ENCODE data around the gene NRBP1.
"Not testable (repeated sequence)": the region's sequence is repeated elsewhere in the genome, so short reads cannot be mapped to it uniquely, and the experiment has no call there.

Gene NRBP1

GRCh38 chr2:27422958-27423357 is 5.5 kb upstream of the NRBP1 start:
- no peak for DNase-seq

GRCh38 chr2:27425039-27425438 is 3.4 kb upstream of the NRBP1 start:
- not testable (repeated sequence) for DNase-seq

- DNase-seq: no peak
Observed at GRCh38 chr2:27427863-27428212, 593 bp upstream of the NRBP1 start.

GRCh38 chr2:27428978-27429541 is 629 bp downstream of the NRBP1 start:
- peak; percentile 67 for DNase-seq

GRCh38 chr2:27431395-27431794 is 3.0 kb downstream of the NRBP1 start:
- DNase-seq: no peak

- DNase-seq: no peak
Observed at GRCh38 chr2:27435628-27436027, 7.2 kb downstream of the NRBP1 start.

- no peak for DNase-seq
Observed at GRCh38 chr2:27441226-27441926, 12.9 kb downstream of the NRBP1 start.

GRCh38 chr2:27441958-27442919 is 13.8 kb downstream of the NRBP1 start, which contains the start of gene KRTCAP3:
KRTCAP3 (plus strand) TSS chr2:27442381; CDS start chr2:27442413, 32 bp downstream.
- peak; percentile 22 for DNase-seq

- no peak for DNase-seq
Observed at GRCh38 chr2:27442920-27443282, 14.5 kb downstream of the NRBP1 start.

GRCh38 chr2:27445155-27445554 is 16.7 kb downstream of the NRBP1 start:
- DNase-seq: no peak

GRCh38 chr2:27445615-27446014 is 17.2 kb downstream of the NRBP1 start:
- DNase-seq: no peak

GRCh38 chr2:27446057-27446456 is 17.6 kb downstream of the NRBP1 start:
- DNase-seq: no peak

- no peak for DNase-seq
Observed at GRCh38 chr2:27448381-27448780, 19.9 kb downstream of the NRBP1 start.

GRCh38 chr2:27451095-27451494 is 22.7 kb downstream of the NRBP1 start:
- DNase-seq: no peak

GRCh38 chr2:27453968-27454367 is 25.5 kb downstream of the NRBP1 start:
- DNase-seq: no peak

- no peak for DNase-seq
Observed at GRCh38 chr2:27461118-27461517, 32.7 kb downstream of the NRBP1 start.

GRCh38 chr2:27464443-27464842 is 36.0 kb downstream of the NRBP1 start:
- DNase-seq: no peak

GRCh38 chr2:27471961-27472360 is 43.5 kb downstream of the NRBP1 start:
- no peak for DNase-seq

GRCh38 chr2:27485496-27485895 is 57.1 kb downstream of the NRBP1 start:
- no peak for DNase-seq

- DNase-seq: no peak
Observed at GRCh38 chr2:27489118-27489497, 60.7 kb downstream of the NRBP1 start.

GRCh38 chr2:27489498-27490397 is 61.3 kb downstream of the NRBP1 start, which contains the start of gene IFT172:
IFT172 (minus strand) TSS chr2:27489743; CDS start chr2:27489653, 90 bp downstream.
- peak; percentile 96 for DNase-seq

All from activated gamma-delta T cell (primary cell).